Kidney glomerular epithelial cell (primary cell): Measurements from ENCODE around the gene RAB3IL1.

Source experiments
- DNase-seq: peaks from one replicate; lab custom pipeline; 2025; lab: John Stamatoyannopoulos, UW

RAB3IL1 gene

GRCh38 chr11:61905067-61905696, 12.2 kb downstream of the RAB3IL1 start:
- no peak for DNase-seq

GRCh38 chr11:61904539-61905048, 12.8 kb downstream of the RAB3IL1 start:
- no peak for DNase-seq

- no peak for DNase-seq
These were observed 13.5 kb downstream of the RAB3IL1 start for GRCh38 chr11:61903845-61904244.

GRCh38 chr11:61902313-61902712, 15.1 kb downstream of the RAB3IL1 start:
- DNase-seq, result no peak

GRCh38 chr11:61901397-61901796, 16.0 kb downstream of the RAB3IL1 start:
- no peak for DNase-seq

- DNase-seq, result no peak
These were observed 17.1 kb downstream of the RAB3IL1 start for GRCh38 chr11:61900251-61900650.

- DNase-seq, result peak; percentile 48
These were observed 18.1 kb downstream of the RAB3IL1 start for GRCh38 chr11:61899146-61899841.

- no peak for DNase-seq
These were observed 19.2 kb downstream of the RAB3IL1 start for GRCh38 chr11:61898247-61898582.

- no peak for DNase-seq
These were observed 19.7 kb downstream of the RAB3IL1 start for GRCh38 chr11:61897387-61898246.

GRCh38 chr11:61896665-61897386, 20.5 kb downstream of the RAB3IL1 start:
- no peak for DNase-seq

- no peak for DNase-seq
These were observed 21.7 kb downstream of the RAB3IL1 start for GRCh38 chr11:61895718-61896059.

- no peak for DNase-seq
These were observed 22.2 kb downstream of the RAB3IL1 start for GRCh38 chr11:61895046-61895717.

- no peak for DNase-seq
These were observed 23.4 kb downstream of the RAB3IL1 start for GRCh38 chr11:61893981-61894380.

GRCh38 chr11:61892085-61892370, 25.3 kb downstream of the RAB3IL1 start:
- DNase-seq, result no peak

- DNase-seq, result peak; percentile 22
These were observed 25.9 kb downstream of the RAB3IL1 start, which contains the start of gene FADS3 for GRCh38 chr11:61891331-61892084. Gene FADS3, minus strand, starts transcription at chr11:61891545. Its CDS starts 164 bp downstream, at chr11:61891381.

- peak; percentile 5 for DNase-seq
These were observed 26.6 kb downstream of the RAB3IL1 start for GRCh38 chr11:61890529-61891330.

GRCh38 chr11:61889831-61890230, 27.5 kb downstream of the RAB3IL1 start:
- no peak for DNase-seq

GRCh38 chr11:61888590-61888989, 28.8 kb downstream of the RAB3IL1 start:
- no peak for DNase-seq

GRCh38 chr11:61887839-61888494, 29.4 kb downstream of the RAB3IL1 start:
- peak; percentile 50 for DNase-seq

- no peak for DNase-seq
These were observed 30.7 kb downstream of the RAB3IL1 start for GRCh38 chr11:61886643-61887042.
